OCI-LY7 (cell line): ENCODE data around the gene HGFAC. TPM values are rescaled to one million over a fixed set of nuclear protein-coding genes. Genes with fewer than 3 reads are reported as not detected.

Experiments used
- Bru-seq: library from RNA; stranded (reverse); fragments of 400-500 nt; gene quantifications from one replicate; lab custom pipeline; 2021; lab: Mats Ljungman, UMichigan
- BruChase-seq, 2 experiments: library from RNA; stranded (reverse); fragments of 400-500 nt; gene quantifications; one replicate each; lab custom pipeline; 2021; lab: Mats Ljungman, UMichigan
- BruUV-seq: library from RNA; stranded (reverse); fragments of 400-500 nt; replicated peaks from 2 replicates; lab custom pipeline; 2021; lab: Mats Ljungman, UMichigan
- CTCF ChIA-PET: fragments of 300-600 bp; sonication (Branson Sonifier 250); formaldehyde crosslinking; loops from one replicate; lab custom pipeline; 2022; ENCODE audit warnings: antibody characterized with exemption; ENCODE audit not compliant: unreplicated experiment; lab: Charles Lee
- POLR2A ChIA-PET: fragments of 300-600 bp; sonication (Branson Sonifier 250); formaldehyde crosslinking; loops from one replicate; lab custom pipeline; 2022; ENCODE audit warnings: antibody characterized with exemption; lab: Charles Lee
- DNase-seq: peaks from one replicate; pipeline ENCODE4 v3.0.0-alpha.2; 2015; ENCODE audit warnings: low spot score
- H2AFZ ChIP-seq: fragments of 200-600 bp; sonication (generic), shearing (Covaris generic); 2 replicates; pipeline ENCODE4 v1.6.1; 2014; ENCODE audit warnings: mild to moderate bottlenecking, antibody characterized with exemption, low read length, moderate library complexity
- H3K27ac ChIP-seq: fragments of 200-600 bp; sonication (generic); 2 replicates; pipeline ENCODE4 v1.5.1; 2014; ENCODE audit warnings: mixed run types, low read depth, mild to moderate bottlenecking, moderate library complexity, low read length, inconsistent platforms; ENCODE audit not compliant: poor library complexity, severe bottlenecking
- H3K36me3 ChIP-seq: fragments of 200-600 bp; sonication (generic); 2 replicates; pipeline ENCODE4 v1.6.1; 2014; ENCODE audit warnings: mild to moderate bottlenecking, antibody characterized with exemption, low read length, moderate library complexity, mixed read lengths; ENCODE audit not compliant: insufficient read depth
- H3K4me1 ChIP-seq: fragments of 200-600 bp; sonication (generic); 2 replicates; pipeline ENCODE4 v1.5.1; 2014; ENCODE audit warnings: mild to moderate bottlenecking, low read length; ENCODE audit not compliant: insufficient read depth, poor library complexity, severe bottlenecking
- H3K4me2 ChIP-seq: fragments of 200-600 bp; sonication (generic); 2 replicates; pipeline ENCODE4 v1.6.1; 2014; ENCODE audit warnings: mild to moderate bottlenecking, low read length
- H3K4me3 ChIP-seq: fragments of 200-600 bp; sonication (generic); 2 replicates; pipeline ENCODE4 v1.5.1; 2014; ENCODE audit warnings: mild to moderate bottlenecking, low read depth, low read length; ENCODE audit not compliant: poor library complexity, severe bottlenecking
- H3K79me2 ChIP-seq: fragments of 200-600 bp; sonication (generic); 2 replicates; pipeline ENCODE4 v1.6.1; 2016; ENCODE audit warnings: low read depth, mild to moderate bottlenecking, low read length, moderate library complexity, mixed read lengths; ENCODE audit not compliant: insufficient read depth
- H3K9me2 ChIP-seq: fragments of 200-600 bp; sonication (generic); 2 replicates; pipeline ENCODE4 v1.6.1; 2016; ENCODE audit warnings: mild to moderate bottlenecking, low read length, mixed read lengths; ENCODE audit not compliant: insufficient read depth
- H3K9me3 ChIP-seq: fragments of 200-600 bp; sonication (generic); 2 replicates; pipeline ENCODE4 v1.6.1; 2014; ENCODE audit warnings: mild to moderate bottlenecking, mixed run types, low read length, mixed read lengths
- H4K20me1 ChIP-seq: fragments of 200-600 bp; sonication (generic); 2 replicates; pipeline ENCODE4 v1.6.1; 2014; ENCODE audit warnings: mild to moderate bottlenecking, antibody characterized with exemption, low read length, moderate library complexity, mixed read lengths; ENCODE audit not compliant: insufficient read depth
- CTCF ChIP-seq: fragments of 200-600 bp; sonication (generic); conservative IDR thresholded peaks from 2 replicates; pipeline ENCODE4 v1.5.1; 2014; ENCODE audit warnings: mild to moderate bottlenecking, antibody characterized with exemption, low read length, moderate library complexity, mixed read lengths
- EZH2phosphoT487 ChIP-seq: fragments of 200-600 bp; sonication (generic); IDR thresholded peaks from 2 replicates; pipeline ENCODE4 v1.6.1; 2018; ENCODE audit warnings: low read depth, borderline replicate concordance, mild to moderate bottlenecking, mixed run types, antibody characterized with exemption, low read length, moderate library complexity, mixed read lengths
- intact Hi-C: fragments of 100-400 bp; cut with micrococcal nuclease; formaldehyde crosslinking; loops from one replicate; pipeline ENCODE4 v1.10.0; 2022; ENCODE audit not compliant: unreplicated experiment
- long read RNA-seq: library from polyadenylated mRNA; stranded (forward); transcript quantifications from one replicate; pipeline ENCODE4 v2.0.0, GENCODE V29; 2022
- total RNA-seq, 2 experiments: library from RNA; depleted of rRNA in 1 of 2; stranded (reverse); fragments of >200 nt in 1 of 2; shearing (Covaris generic) in 1 of 2; gene quantifications; 2 replicates each; pipeline ENCODE4 v1.2.3, GENCODE V29; 2014 to 2022

Gene HGFAC
- total RNA-seq (2014; rRNA removed; shearing (Covaris generic)) (not detected in 2 replicates), total RNA-seq (2022) (not detected in 2 replicates), Bru-seq, nascent RNA (not detected), BruChase-seq, experiment 1, labeled RNA remaining after a 6-hour chase (not detected), BruChase-seq, experiment 2, labeled RNA remaining after a 2-hour chase (not detected)
- long read RNA-seq, result 0 reads

DNA sequence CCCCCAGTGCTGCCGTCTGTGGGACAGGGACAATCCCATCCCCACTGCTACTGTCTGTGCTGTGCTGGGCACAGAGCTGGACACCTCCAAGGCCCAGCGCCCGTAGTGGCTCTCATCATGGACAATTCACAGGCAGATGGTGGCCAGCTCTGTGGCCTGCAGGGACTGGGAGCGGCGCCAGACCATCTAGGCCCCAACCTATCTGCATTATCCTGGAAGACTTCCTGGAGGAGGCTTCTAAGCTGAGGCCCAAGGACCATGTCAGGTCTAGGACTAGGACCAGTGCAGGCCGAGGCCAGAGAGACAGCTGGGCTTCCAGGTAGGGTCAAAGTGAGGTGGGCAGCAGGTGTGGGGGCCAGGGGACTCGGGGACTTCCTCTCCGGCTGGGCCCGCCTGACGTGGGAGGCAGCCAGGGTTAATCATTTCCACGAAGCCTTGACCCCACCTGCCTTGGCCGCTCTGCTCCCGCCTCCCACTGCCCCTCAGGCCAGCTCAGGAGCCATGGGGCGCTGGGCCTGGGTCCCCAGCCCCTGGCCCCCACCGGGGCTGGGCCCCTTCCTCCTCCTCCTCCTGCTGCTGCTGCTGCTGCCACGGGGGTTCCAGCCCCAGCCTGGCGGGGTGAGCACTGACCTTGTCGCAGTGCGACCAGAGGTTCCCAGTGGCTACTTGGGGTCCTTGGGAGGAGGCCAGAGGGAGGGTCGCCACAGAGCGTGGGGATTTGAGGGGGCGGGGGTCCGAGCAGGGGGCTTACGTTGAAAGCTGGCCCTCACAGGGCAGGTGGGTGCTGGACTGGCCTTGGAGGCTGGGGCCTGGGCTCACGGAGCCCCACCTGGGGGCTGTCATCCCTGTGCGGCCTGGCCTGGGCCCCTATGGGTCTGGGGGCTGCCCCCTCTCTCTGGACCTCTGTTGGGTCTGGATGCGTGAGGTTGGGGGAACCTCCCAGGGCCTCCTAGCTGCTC is at the start of gene HGFAC:
TSS of gene HGFAC (plus strand) at position 468 of the 959 bp plus-strand sequence. CDS start at position 502, 34 bp downstream.
- no peak within 1 kb of the TSS for H2AFZ ChIP-seq
- ChIA-PET POLR2A (no interaction called here), CTCF (no interaction called here)
- TF ChIP-seq EZH2phosphoT487, result no peak
- TF ChIP-seq CTCF, result no peak
- H3K4me1 ChIP-seq, result no peaks in the 10 kb centered on the region
- no peak within 1 kb of the TSS for H3K4me2 ChIP-seq
- no peaks in the 10 kb centered on the region for H3K9me3 ChIP-seq
- no peaks in the 10 kb centered on the region for H3K36me3 ChIP-seq
- intact Hi-C loops, result loop anchor here (2.0 kb wide), 3 partner anchors 247 to 395 kb away; no protein-coding TSS in a partner anchor
- DNase-seq, result no peak
- H3K27ac ChIP-seq, result no peak within 1 kb of the TSS
- no peak within 1 kb of the TSS for H3K4me3 ChIP-seq
- no peaks in the 10 kb centered on the region for H3K9me2 ChIP-seq
- H3K79me2 ChIP-seq, result no peaks in the 10 kb centered on the region
- BruUV-seq, result no TSS peak
- H4K20me1 ChIP-seq, result no peaks in the 10 kb centered on the region

DNA sequence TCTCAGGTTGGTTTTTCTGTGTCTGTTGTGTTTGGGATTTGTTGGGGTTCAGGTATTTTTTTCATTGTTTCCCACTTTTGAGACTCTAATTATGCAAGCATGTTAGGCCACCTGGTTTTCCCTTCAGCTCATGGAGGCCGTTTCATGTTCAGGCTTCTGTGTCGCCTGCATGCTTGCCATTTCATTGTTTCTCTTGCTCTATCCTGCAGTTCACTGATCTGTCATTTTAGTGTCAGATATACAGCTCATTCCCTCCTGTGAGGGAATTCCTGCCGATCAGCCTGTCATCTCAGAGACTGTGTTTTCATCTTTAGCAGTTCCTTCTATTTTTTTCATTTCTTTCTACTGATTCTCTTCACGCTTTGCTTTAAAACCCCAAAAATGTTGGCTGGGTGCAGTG is 49.4 kb upstream of the HGFAC start:
- Histone ChIP-seq H3K4me1 (peaks cover 18% of the 10 kb centered on the region), H3K4me2 (no peak overlapping the region), H3K9me3 (peaks cover 3% of the 10 kb centered on the region; the same call in 1 of the 2 replicates), H4K20me1 (no peaks in the 10 kb centered on the region), H3K4me3 (no peak overlapping the region), H2AFZ (no peak overlapping the region), H3K79me2 (no peaks in the 10 kb centered on the region), H3K9me2 (no peaks in the 10 kb centered on the region), H3K27ac (no peak overlapping the region), H3K36me3 (no peaks in the 10 kb centered on the region)
- no peak for DNase-seq
- intact Hi-C loops, result no loop called here
- BruUV-seq, result no TSS peak
- TF ChIP-seq CTCF, result no peak
- TF ChIP-seq EZH2phosphoT487, result no peak
- ChIA-PET POLR2A (no interaction called here), CTCF (no interaction called here)
